ENCODE measurements around the gene NPR1. TPM values are rescaled to one million over a fixed set of nuclear protein-coding genes. Genes with fewer than 3 reads are reported as not detected.

Gene NPR1
- total RNA-seq (2014; rRNA removed; shearing (Covaris generic)) (8.5 and 9.0 TPM in 2 replicates), polyA plus RNA-seq (2016; fragmentation: Nextera tagmentation; extraction: Ambion mirVana) (3.3 and 3.7 TPM in 2 replicates)
- long read RNA-seq, full-length matches to known transcripts, result 2 of 5 reads
- long read RNA-seq, partial matches to known transcripts, result 3 of 5 reads
- long read RNA-seq, other reads (novel, unspliced or antisense), result 0 of 5 reads

GRCh38 chr1:153678519-153679336, at the start of gene NPR1:
Gene NPR1 (plus strand): TSS chr1:153678688. CDS start chr1:153679109, 421 bp downstream.
- peaks cover 6% of the 10 kb centered on the region for H3K4me1 ChIP-seq (ENCODE audit: insufficient read depth)
- H3F3A ChIP-seq (replicated peaks; ENCODE audit: low read depth), result peaks cover 7% of the 10 kb centered on the region
- no peak within 1 kb of the TSS for H3K27ac ChIP-seq (ENCODE audit: low read depth)
- H3K79me2 ChIP-seq (replicated peaks; ENCODE audit: insufficient read depth), result no peaks in the 10 kb centered on the region
- no peaks in the 10 kb centered on the region for H3K9me2 ChIP-seq (ENCODE audit: insufficient read depth)
- H3K9me3 Mint-ChIP-seq, result no peaks in the 10 kb centered on the region; the same call in 2 of the 3 replicates
- H3K4me3 Mint-ChIP-seq, result peak within 1 kb of the TSS; percentile 84
- no peak within 1 kb of the TSS for H3K27ac Mint-ChIP-seq
- ATAC-seq, result peak; percentile 68
- peak within 1 kb of the TSS; percentile 99 for H3K4me2 ChIP-seq
- H2AFZ ChIP-seq, result peak within 1 kb of the TSS; percentile 98
- no peaks in the 10 kb centered on the region for H4K20me1 ChIP-seq (replicated peaks; ENCODE audit: insufficient read depth)
- DNase-seq (ENCODE audit: low spot score), result peak; percentile 78
- peaks cover 21% of the 10 kb centered on the region for H3K36me3 Mint-ChIP-seq (ENCODE audit: low read depth)
- H3K27me3 Mint-ChIP-seq (ENCODE audit: insufficient read depth, low read depth, poor library complexity), result peaks cover 25% of the 10 kb centered on the region
- peaks cover 24% of the 10 kb centered on the region for H3K4me1 Mint-ChIP-seq
- TF ChIP-seq CTCF (conservative IDR thresholded peaks at IDR 0.05; ENCODE audit: low read depth in 2 of 2) (no peak; a peak in 1 of 4 replicates), EZH2 (IDR thresholded peaks at IDR 0.05; ENCODE audit: low read depth, unreplicated experiment) (peak; percentile 59), JUNB (IDR thresholded peaks at IDR 0.05; ENCODE audit: unreplicated experiment) (no peak)
- peak within 1 kb of the TSS; percentile 85 for H3K4me3 ChIP-seq
- H3K36me3 ChIP-seq (ENCODE audit: insufficient read depth), result no peaks in the 10 kb centered on the region
- H3K27me3 ChIP-seq (ENCODE audit: insufficient read depth), result peaks cover 35% of the 10 kb centered on the region

- Mint-ChIP-seq H3K27ac (no peak overlapping the region; the same call in 1 of the 2 replicates), H3K9me3 (no peaks in the 10 kb centered on the region), H3K4me3 (no peak overlapping the region; the same call in 2 of the 3 replicates), H3K36me3 (ENCODE audit: low read depth) (peaks cover 27% of the 10 kb centered on the region), H3K4me1 (peaks cover 42% of the 10 kb centered on the region), H3K27me3 (ENCODE audit: insufficient read depth, low read depth, poor library complexity) (peaks cover 20% of the 10 kb centered on the region)
- DNase-seq (ENCODE audit: low spot score), result no peak
- Histone ChIP-seq H3F3A (replicated peaks; ENCODE audit: low read depth) (peaks cover 8% of the 10 kb centered on the region; the same call in 1 of the 2 replicates), H3K27ac (ENCODE audit: low read depth) (no peak overlapping the region), H3K79me2 (replicated peaks; ENCODE audit: insufficient read depth) (peaks cover under 1% of the 10 kb centered on the region), H3K9me2 (ENCODE audit: insufficient read depth) (0 out of 2 replicates have a peak, but pooled peaks cover 3% of the 10 kb centered on the region), H4K20me1 (replicated peaks; ENCODE audit: insufficient read depth) (no peaks in the 10 kb centered on the region), H3K36me3 (ENCODE audit: insufficient read depth) (no peaks in the 10 kb centered on the region), H3K4me2 (no peak overlapping the region), H2AFZ (no peak overlapping the region), H3K4me3 (no peak overlapping the region), H3K27me3 (ENCODE audit: insufficient read depth) (no peaks in the 10 kb centered on the region), H3K4me1 (ENCODE audit: insufficient read depth) (peaks cover 11% of the 10 kb centered on the region; the same call in 1 of the 2 replicates)
- no peak for ATAC-seq
- TF ChIP-seq CREB1 (CRISPR knock-in tag; IDR thresholded peaks at IDR 0.05; ENCODE audit: low read depth), result no peak
- TF ChIP-seq STAT1 (IDR thresholded peaks at IDR 0.05; ENCODE audit: unreplicated experiment), result no peak
- TF ChIP-seq NANOG (IDR thresholded peaks at IDR 0.05; ENCODE audit: borderline replicate concordance), result no peak
- no peak for TF ChIP-seq REST (IDR thresholded peaks at IDR 0.05; ENCODE audit: unreplicated experiment)
Measured at GRCh38 chr1:153629343-153629665, 49.2 kb upstream of the NPR1 start.

All from GM23338 (cell line).